CD14-positive monocyte (primary cell): Measurements from ENCODE around the gene ABCC5. TPM values are rescaled to one million over a fixed set of nuclear protein-coding genes. Genes with fewer than 3 reads are reported as not detected.

Source experiments
- DNase-seq, 3 donors: peaks; one replicate each; pipeline ENCODE4 v3.0.0-alpha.2; 2011 to 2022
- H2AFZ ChIP-seq: 2 replicates; pipeline ENCODE4 v1.6.0; 2012; ENCODE audit warnings: mild to moderate bottlenecking, low read depth, low read length, inconsistent platforms; ENCODE audit not compliant: insufficient read depth, poor library complexity, severe bottlenecking
- H3K27ac ChIP-seq, 2 donors: 1 replicate in 1 of 2; 2 replicates in 1 of 2; pipeline ENCODE4 v1.5.1; 2012 to 2013; ENCODE audit warnings: low read length in 2 of 2, control low read depth in 1 of 2, inconsistent platforms in 1 of 2, low read depth in 1 of 2, mild to moderate bottlenecking in 1 of 2
- H3K27me3 ChIP-seq, 2 donors: one replicate each; pipeline versions ENCODE4 v1.6.0 to v1.6.1; 2011 to 2013; ENCODE audit warnings: low read length in 2 of 2; ENCODE audit not compliant: control insufficient read depth in 2 of 2, insufficient read depth in 2 of 2
- H3K36me3 ChIP-seq, 2 donors: replicated peaks in 1 of 2; 1 replicate in 1 of 2; 2 replicates in 1 of 2; pipeline versions ENCODE4 v1.5.1 to v1.6.1; 2012 to 2013; ENCODE audit warnings: low read length in 2 of 2, control low read depth in 1 of 2, inconsistent platforms in 1 of 2, mild to moderate bottlenecking in 1 of 2; ENCODE audit not compliant: insufficient read depth in 2 of 2, control insufficient read depth in 1 of 2
- H3K4me1 ChIP-seq, 2 donors: 1 replicate in 1 of 2; 2 replicates in 1 of 2; pipeline versions ENCODE4 v1.5.1 to v1.6.1; 2012 to 2013; ENCODE audit warnings: low read length in 2 of 2, control low read depth in 1 of 2, inconsistent platforms in 1 of 2, mild to moderate bottlenecking in 1 of 2, moderate library complexity in 1 of 2; ENCODE audit not compliant: insufficient read depth in 2 of 2, control insufficient read depth in 1 of 2
- H3K4me2 ChIP-seq: replicated peaks from 2 replicates; pipeline ENCODE3; 2012; ENCODE audit warnings: low read length, moderate library complexity, mild to moderate bottlenecking; ENCODE audit not compliant: poor library complexity, severe bottlenecking; ENCODE audit errors: extremely low read depth
- H3K4me3 ChIP-seq, 3 experiments: fragments of 200-600 bp in 1 of 3; sonication (generic) in 1 of 3; replicated peaks in 1 of 3; 1 replicate in 2 of 3; 2 replicates in 1 of 3; pipeline ENCODE4 v1.5.1; 2011 to 2013; ENCODE audit warnings: low read length in 3 of 3, mild to moderate bottlenecking in 3 of 3, control low read depth in 2 of 3, low read depth in 2 of 3, inconsistent platforms in 1 of 3, moderate library complexity in 1 of 3
- H3K79me2 ChIP-seq: 2 replicates; pipeline ENCODE4 v1.6.0; 2012; ENCODE audit warnings: mild to moderate bottlenecking, control low read depth, inconsistent platforms, low read length, moderate library complexity; ENCODE audit not compliant: insufficient read depth
- H3K9ac ChIP-seq: 2 replicates; pipeline ENCODE4 v1.6.0; 2017; ENCODE audit warnings: low read length, mild to moderate bottlenecking; ENCODE audit not compliant: insufficient read depth, poor library complexity, severe bottlenecking
- H3K9me3 ChIP-seq, 2 donors: replicated peaks in 1 of 2; 1 replicate in 1 of 2; 2 replicates in 1 of 2; pipeline versions ENCODE4 v1.5.1 to v1.6.1; 2012 to 2013; ENCODE audit warnings: low read length in 2 of 2, control low read depth in 1 of 2; ENCODE audit not compliant: control insufficient read depth in 1 of 2, insufficient read depth in 1 of 2
- H4K20me1 ChIP-seq: 2 replicates; pipeline ENCODE4 v1.6.0; 2012; ENCODE audit warnings: mild to moderate bottlenecking, low read length, control low read depth, moderate library complexity; ENCODE audit not compliant: insufficient read depth
- H3K27ac Mint-ChIP-seq, 7 donors: one replicate each; pipeline ENCODE4 v1.8.0; 2020; ENCODE audit warnings: mild to moderate bottlenecking in 7 of 7, mixed read lengths in 7 of 7, moderate library complexity in 6 of 7, inconsistent platforms in 2 of 7
- H3K27me3 Mint-ChIP-seq, 3 donors: one replicate each; pipeline ENCODE4 v1.8.0; 2021 to 2022; ENCODE audit warnings: low read depth in 3 of 3, mild to moderate bottlenecking in 3 of 3, mixed read lengths in 3 of 3, moderate library complexity in 3 of 3, inconsistent platforms in 1 of 3
- H3K36me3 Mint-ChIP-seq, 2 donors: one replicate each; pipeline ENCODE4 v1.8.0; 2020; ENCODE audit warnings: mixed read lengths in 2 of 2, inconsistent platforms in 1 of 2, mild to moderate bottlenecking in 1 of 2
- H3K4me1 Mint-ChIP-seq: one replicate; pipeline ENCODE4 v1.8.0; 2020; ENCODE audit warnings: mild to moderate bottlenecking, mixed read lengths
- H3K4me3 Mint-ChIP-seq, 2 donors: one replicate each; pipeline ENCODE4 v1.8.0; 2020; ENCODE audit warnings: mild to moderate bottlenecking in 2 of 2, mixed read lengths in 2 of 2, moderate library complexity in 1 of 2
- H3K9me3 Mint-ChIP-seq, 7 donors: one replicate each; pipeline ENCODE4 v1.8.0; 2020 to 2022; ENCODE audit warnings: mixed read lengths in 7 of 7, mild to moderate bottlenecking in 6 of 7, moderate library complexity in 6 of 7, inconsistent platforms in 2 of 7
- CTCF ChIP-seq: fragments of 200-600 bp; IDR thresholded peaks from one replicate; pipeline ENCODE4 v1.8.0; 2022; ENCODE audit warnings: antibody characterized with exemption, mild to moderate bottlenecking
- WGBS: methylation state at CpG from one replicate; pipeline ENCODE4 v1.1.5; 2013; ENCODE audit warnings: missing lambda C conversion rate; ENCODE audit not compliant: insufficient coverage; 5-methylcytosine and 5-hydroxymethylcytosine counted together
- intact Hi-C, 2 donors: fragments of 100-400 bp; cut with micrococcal nuclease; formaldehyde crosslinking; loops; one replicate each; pipeline versions ENCODE4 v1.15.0 to v1.15.1; 2023
- polyA plus RNA-seq, 3 donors: library from polyadenylated mRNA; depleted of rRNA in 1 of 3; unstranded in 2 of 3; stranded (reverse) in 1 of 3; fragments of 300-500 nt in 2 of 3; fragments of >200 nt in 1 of 3; fragmentation: Illumina TruSeq in 2 of 3; gene quantifications; 1 replicate in 2 of 3; 2 replicates in 1 of 3; pipeline ENCODE4 v1.2.3, GENCODE V29; 2012 to 2021

The ABCC5 gene
- polyA plus RNA-seq, 3 donors, result 6.2 to 30.9 (median 7.7) TPM

GRCh38 chr3:183898028-183898431, 119.7 kb downstream of the ABCC5 start:
- Mint-ChIP-seq H3K36me3 (no peaks in the 10 kb centered on the region), H3K4me1 (peaks cover 5% of the 10 kb centered on the region), H3K4me3 (no peak overlapping the region), H3K27ac (no peak overlapping the region), H3K27me3 (peaks cover 4 to 12% (median 7%) of the 10 kb centered on the region in 3 donors), H3K9me3 (peaks cover 0 to 12% (median 0%) of the 10 kb centered on the region in 7 donors)
- no peak overlapping the region for H3K27ac ChIP-seq
- H3K9me3 ChIP-seq, result no peaks in the 10 kb centered on the region
- H3K9ac ChIP-seq, result no peak overlapping the region
- H3K4me2 ChIP-seq, result no peak overlapping the region
- H4K20me1 ChIP-seq, result no peaks in the 10 kb centered on the region
- no peaks in the 10 kb centered on the region for H3K36me3 ChIP-seq
- WGBS, result 73% methylated on average over 6 of the region's 11 CpGs
- no peaks in the 10 kb centered on the region for H3K4me1 ChIP-seq
- DNase-seq, result no peak
- intact Hi-C loops, result loop anchor here (10.0 kb wide), 5 partner anchors 117 to 387 kb away; partner anchors contain the start of genes ABCC5 (in 1 of the 2) and EIF2B5 (in 1 of the 2)
- TF ChIP-seq CTCF, result no peak
- H3K27me3 ChIP-seq, result no peaks in the 10 kb centered on the region
- H2AFZ ChIP-seq, result no peak overlapping the region
- no peaks in the 10 kb centered on the region for H3K79me2 ChIP-seq
- H3K4me3 ChIP-seq, result no peak overlapping the region

GRCh38 chr3:183897606-183898005, 120.1 kb downstream of the ABCC5 start:
- no peaks in the 10 kb centered on the region for H3K27me3 ChIP-seq
- Mint-ChIP-seq H3K9me3 (peaks cover 0 to 12% (median 0%) of the 10 kb centered on the region in 7 donors), H3K27ac (no peak overlapping the region), H3K4me1 (peaks cover 5% of the 10 kb centered on the region), H3K4me3 (no peak overlapping the region), H3K36me3 (no peaks in the 10 kb centered on the region), H3K27me3 (peaks cover 4 to 12% (median 9%) of the 10 kb centered on the region in 3 donors)
- no peaks in the 10 kb centered on the region for H3K9me3 ChIP-seq
- no peak overlapping the region for H3K27ac ChIP-seq
- H3K4me1 ChIP-seq, result no peaks in the 10 kb centered on the region
- H2AFZ ChIP-seq, result no peak overlapping the region
- DNase-seq, result no peak
- no peaks in the 10 kb centered on the region for H4K20me1 ChIP-seq
- H3K36me3 ChIP-seq, result no peaks in the 10 kb centered on the region
- no peak overlapping the region for H3K4me3 ChIP-seq
- no peaks in the 10 kb centered on the region for H3K79me2 ChIP-seq
- no peak overlapping the region for H3K4me2 ChIP-seq
- WGBS, result no CpG with 5 or more reads among the region's 4 CpGs
- intact Hi-C loops, result loop anchor here (10.0 kb wide), 5 partner anchors 117 to 387 kb away; partner anchors contain the start of genes ABCC5 (in 1 of the 2) and EIF2B5 (in 1 of the 2)
- H3K9ac ChIP-seq, result no peak overlapping the region
- no peak for TF ChIP-seq CTCF
